Islet of Langerhans (tissue), 1 donor: Measurements from ENCODE around the gene ARHGAP26.

Experiments
- FAIRE-seq: peaks from one replicate; lab custom pipeline; 2011; peaks lifted over from hg19 to GRCh38; lab: Jason Lieb, UNC

The ARHGAP26 gene

DNA sequence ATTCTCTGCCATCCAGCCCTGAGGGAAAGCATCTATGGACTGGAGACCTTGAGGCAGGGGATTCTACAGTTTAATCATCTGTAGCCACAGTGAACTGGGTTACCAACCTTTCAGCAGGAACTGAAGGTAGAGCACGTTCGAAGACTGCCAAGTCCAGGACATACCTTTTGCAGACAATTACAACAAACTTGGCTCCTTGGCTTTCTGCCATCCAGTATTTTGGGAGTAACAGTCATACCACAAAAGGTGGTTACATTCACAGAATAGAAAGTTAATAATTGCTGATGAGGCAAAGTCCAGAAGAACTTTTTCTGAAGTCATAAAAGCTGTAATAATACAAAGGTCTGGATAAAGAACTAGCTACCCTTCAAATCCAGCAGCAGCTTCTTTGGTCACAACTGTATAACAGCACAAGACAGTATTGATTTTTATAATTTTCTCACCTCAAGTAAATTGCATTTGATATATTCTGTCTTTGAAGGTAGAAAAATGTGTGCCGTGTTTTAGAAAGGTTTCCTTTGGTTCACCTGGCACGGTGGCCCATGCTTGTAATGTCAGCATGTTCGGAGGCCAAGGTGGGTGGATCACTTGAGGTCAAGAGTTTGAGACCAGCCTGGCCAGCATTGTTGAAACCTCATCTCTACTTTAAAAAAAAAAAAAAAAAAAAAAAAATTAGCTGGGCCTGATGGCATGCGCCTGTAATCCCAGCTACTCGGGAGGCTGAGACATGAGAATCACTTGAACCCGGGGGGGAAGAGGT is 396.7 kb downstream of the ARHGAP26 start:
- no peak for FAIRE-seq

DNA sequence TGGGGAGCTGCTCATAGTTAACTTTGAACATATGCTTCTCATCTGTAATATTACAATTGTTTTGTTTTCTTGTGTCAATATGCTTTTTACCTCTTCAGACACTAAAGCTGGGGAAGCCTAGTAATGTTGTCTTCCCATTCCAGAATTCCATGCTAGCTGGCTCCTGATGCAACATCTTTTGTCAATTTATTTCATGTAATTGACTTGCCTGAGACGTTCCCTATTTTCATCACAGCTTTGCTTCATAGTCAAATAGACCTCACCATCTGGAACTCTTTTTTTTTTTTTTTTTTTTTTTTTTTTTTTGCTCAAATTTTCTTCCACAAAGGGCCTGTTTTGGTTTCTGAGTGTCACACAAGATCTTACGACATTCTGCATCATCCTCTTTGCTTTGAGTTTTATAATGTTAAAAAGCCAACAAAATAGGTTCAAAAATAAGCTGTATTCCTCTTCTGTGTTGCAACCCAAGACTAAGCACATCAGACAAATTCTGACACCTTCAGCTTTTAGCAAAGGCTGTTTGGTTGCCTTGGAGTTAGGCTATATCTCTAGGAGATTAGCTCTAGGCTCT is 398.1 kb downstream of the ARHGAP26 start:
- FAIRE-seq = no peak

DNA sequence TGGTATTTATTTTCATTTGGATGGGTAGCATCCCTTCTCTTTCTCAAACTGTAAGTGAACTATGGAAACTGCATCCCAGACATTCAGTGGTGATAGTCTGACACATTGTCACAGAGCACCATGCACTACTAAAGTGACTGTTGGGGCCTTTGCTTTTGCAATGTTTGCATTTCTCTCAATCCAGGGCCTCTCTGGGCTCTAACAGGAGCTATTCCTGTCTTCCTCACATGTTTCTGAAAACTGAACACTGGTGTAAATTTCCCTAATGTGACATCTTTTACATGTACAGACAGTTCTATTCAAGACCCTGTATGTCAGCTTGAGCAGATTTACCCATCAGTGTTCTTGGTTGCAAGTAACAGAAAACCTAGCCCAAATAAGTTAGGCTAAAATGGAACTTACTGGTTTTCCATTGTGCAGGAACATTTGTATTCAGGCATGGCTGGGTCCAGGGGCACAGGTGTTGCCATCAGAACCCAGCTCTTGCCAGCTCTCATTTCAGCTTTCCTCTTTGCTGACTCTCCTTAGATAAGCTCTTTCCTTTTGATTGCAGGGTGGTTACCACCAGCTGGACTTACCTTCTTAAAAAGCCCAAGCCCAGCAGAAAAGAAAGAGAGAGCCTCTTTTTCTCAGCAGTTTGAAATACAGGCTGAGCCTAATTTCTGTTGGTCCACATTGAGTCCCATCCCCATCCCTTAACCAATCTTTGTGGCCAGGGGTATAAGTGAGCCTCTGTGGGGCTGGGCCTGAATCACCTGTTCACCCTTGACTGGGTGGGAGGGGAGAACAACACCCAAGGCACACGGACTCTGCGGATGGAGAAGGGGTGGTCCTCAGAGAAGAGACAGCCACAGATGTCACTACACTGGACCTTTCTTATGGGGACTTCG is 399.0 kb downstream of the ARHGAP26 start:
- no peak for FAIRE-seq

DNA sequence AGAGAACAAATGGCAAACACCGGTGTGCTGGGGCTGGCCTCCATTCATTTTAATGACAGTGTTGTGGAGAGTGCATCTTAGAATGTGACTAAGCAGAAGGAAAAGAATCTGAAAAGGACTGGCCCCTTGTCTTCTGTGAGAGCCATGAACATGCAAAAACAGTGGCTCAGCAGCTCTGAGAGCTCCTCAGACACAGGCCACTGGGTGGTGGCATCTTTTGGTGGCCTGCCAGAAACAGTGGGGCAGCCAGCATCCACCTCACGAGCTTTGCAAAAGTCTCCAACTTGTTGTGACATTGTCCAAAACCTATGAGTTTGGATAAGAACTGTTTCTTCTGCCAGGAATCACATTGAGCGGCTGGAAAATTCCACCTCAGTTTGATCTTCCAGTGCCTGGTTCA is 399.9 kb downstream of the ARHGAP26 start:
- FAIRE-seq = no peak

DNA sequence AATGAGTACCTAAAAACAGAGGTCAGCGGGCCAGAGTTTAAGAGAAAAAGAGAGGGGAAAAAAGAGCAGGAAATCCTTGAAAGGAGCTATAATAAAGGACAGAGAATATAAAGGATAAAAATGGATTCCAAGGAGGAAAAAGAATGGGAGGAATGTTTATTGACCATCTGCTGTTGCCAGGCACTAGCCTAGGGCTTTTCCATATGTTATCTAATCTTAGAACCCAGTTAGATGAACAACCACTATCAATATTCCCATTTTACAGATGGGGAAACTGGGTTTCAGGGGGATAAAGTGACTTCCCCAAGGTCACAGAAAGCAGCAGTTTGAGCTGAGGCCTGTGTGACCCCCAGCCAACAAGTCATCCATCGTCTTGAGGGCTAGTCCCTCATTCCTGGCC is 400.8 kb downstream of the ARHGAP26 start:
- FAIRE-seq = no peak

DNA sequence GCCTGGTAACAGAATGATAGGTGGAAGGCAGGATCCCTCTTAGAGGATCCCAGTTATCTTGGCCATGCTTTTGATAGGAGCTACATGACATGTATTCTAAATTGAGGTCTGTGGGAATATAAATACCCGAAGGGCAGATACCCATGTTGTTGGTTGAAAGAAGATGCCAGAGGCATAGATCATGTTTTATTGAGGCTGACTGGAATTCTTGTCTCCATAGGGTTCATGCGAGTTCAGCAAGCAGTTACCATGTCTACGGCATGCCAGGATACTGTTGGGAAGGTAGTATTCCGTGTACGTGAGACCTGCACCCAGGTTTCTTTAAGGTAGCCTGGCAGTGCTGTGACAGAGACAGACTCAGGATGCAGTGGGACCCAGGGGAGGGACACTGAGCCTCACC is 402.6 kb downstream of the ARHGAP26 start:
- no peak for FAIRE-seq

DNA sequence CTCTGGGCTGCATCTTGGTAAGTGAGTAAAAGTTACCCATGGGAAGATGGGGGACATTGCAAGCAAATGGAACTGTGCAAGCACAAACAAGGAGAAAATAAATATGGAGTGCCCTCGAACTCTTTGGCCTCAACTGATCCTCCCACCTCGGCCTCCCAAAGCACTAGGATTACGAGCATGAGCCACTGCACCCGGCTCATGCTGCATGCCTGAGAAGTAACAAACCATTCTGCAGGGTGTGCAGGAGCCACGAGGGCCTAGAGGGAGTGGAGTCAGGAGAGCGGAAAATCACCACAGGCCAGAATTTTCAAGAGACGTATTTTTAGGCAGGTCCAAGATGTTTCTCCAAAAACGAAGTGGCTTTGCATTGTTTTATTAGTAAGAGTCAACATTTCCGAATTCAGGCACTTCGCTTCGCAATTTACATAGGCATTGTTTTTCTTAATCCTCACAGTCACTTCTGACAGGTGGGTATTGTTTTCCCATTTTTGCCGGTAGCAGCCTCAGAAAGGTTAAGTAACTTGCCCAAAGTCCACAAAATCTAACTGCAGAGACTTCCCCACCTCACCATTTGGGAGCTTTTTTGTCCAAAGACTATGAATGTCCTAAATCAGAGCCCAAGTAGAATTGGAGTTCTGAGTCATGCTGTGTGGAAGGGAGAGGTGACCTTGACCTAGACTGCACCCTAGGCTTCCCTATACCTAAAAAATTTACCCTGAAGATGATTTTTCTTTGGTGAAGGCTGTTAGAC is 403.1 kb downstream of the ARHGAP26 start:
- FAIRE-seq = no peak

DNA sequence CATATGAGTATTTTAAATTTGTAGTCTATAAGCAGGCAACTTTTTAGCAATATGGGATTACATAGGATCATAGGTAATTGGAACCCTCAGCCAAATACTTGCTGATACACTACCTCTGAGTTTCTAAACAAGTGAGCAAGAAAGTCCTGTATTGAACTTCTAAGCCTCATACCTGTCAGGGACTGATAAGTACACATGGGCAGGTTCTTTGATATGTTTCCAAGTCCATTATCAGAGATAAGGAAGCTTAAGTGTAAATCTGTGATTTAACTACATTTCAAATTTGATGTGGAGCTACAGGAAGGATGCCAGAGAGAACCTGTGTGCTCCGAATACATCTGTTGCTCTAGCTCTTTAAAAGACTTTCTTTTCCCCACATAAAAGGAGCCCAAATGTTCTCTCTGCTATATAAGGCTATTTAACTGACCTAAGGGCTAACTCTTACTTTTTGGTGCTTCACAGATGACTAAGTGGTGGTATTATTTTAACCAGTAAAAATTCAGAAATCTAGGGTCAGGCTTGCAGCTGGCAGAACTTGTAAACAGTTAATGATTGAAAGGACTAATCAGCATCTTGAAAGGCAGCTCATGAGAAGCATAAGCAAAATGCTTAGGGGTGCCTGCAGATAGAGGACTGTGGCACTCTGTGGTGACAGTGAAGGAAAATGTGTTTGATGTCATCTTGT is 404.7 kb downstream of the ARHGAP26 start:
- FAIRE-seq = no peak

DNA sequence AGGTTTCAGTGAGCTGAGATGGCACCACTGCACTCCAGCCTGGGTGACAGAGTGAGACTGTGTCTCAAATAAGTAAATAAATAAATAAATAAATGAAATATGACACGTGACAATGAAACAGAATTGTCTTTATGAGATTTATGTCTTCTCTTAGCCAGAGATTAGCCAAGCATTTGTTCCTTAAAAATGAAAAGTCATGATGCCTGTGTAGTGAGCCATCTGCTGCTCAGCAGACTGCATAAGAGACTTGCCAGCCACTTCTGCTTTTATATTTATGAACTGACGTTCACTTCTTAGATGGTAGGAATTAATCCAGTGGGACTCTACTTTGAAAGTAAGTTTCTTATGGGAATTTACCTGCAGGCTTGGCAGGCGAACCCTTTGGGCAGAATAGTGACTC is 405.9 kb downstream of the ARHGAP26 start:
- FAIRE-seq = no peak

DNA sequence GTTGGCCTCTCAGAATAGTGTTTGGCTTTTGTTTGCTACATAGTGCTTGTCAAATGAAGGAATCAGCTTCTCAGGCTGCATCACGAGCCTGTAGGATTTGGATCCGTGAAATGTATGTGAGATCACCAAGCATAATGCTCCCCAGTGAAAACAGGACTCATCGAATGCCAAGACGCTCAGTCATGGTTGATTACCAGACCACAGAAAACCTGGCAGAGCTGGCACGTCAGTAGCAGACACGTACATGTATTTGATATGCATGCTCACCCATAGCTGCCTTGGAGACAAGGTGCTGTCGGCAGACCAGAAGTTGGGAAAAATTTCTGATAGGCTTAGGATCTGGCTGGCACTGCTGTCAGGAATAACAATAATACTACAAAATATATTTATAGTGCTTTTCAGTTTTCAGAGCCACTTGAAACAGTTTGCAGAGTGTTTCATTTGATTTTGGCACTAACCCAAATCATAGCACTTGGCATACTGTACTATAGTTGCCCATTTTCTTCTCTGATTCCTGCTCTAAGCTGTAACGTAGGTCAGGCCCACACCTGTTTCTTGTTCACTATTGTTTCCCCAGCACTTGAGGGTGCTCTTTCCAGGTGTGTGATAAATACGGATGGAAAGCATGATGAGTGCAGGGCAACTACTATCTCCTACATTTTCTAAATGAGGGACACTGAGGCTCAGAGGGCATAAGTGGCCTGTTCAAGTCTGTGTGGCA is 407.2 kb downstream of the ARHGAP26 start:
- no peak for FAIRE-seq

DNA sequence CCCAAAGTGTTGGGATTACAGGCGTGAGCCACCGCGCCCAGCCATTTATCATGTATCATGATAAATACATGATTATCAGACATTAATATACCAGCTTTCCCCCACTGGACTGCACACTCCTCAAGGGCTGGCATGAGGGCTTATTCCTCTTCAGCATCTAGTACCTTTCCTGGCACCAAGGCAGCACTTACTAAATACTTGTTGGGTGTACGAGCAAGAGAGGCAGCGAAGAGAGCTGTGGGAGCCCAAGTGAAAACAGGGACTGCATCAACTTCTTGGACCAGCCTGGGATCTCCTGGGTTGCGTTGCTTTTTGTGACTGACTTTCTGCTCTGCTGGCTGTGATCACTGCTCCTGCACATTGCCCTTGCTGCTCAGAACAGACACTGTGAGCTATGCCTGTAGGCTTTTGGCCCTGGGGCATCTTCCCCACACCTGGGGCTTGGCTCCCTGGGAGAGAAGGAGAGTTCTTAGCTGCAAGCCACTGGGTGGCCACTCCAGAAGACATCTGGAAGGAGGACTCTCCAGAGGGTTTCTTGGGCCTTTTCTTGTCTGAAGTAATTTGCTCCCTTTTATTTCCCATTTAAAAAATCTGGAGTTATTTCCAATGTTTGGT is 409.1 kb downstream of the ARHGAP26 start:
- no peak for FAIRE-seq

DNA sequence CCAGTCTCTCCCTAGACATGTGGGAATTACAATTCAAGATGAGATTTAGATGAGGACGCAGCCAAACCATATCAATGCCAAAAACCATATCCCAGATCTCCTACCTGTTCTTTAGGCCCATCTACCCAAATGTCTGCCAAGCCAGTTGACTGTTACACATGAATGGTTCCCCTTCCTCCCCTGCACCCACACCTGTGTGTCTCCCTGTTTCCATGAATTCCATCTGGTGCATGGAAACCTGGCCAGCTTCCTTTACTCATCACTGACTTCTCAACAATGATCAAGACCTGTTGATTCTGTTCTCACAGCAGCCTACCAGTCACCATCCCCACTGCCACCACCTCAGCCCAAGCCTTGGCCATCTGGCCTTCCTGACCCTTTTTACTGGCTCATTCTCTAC is 410.6 kb downstream of the ARHGAP26 start:
- FAIRE-seq = no peak

DNA sequence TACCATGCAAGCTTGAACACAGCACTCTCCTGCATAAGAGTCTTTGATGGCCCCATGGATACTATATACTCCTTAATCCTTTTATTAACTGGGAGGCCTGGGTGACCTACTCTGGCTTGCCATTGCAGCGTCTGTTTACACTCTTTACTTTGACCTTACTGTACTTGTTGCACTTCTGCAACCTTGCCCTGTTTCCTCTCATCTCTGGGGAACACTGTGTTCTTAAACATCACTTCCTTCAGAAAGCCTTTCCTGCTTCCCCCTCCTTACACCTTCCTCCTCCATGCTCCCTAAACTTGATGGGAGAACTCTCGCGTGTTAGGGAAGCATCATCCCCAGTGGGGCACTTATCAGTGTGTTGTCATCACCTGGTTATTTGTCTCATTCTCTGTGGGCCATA is 411.0 kb downstream of the ARHGAP26 start:
- FAIRE-seq = no peak

DNA sequence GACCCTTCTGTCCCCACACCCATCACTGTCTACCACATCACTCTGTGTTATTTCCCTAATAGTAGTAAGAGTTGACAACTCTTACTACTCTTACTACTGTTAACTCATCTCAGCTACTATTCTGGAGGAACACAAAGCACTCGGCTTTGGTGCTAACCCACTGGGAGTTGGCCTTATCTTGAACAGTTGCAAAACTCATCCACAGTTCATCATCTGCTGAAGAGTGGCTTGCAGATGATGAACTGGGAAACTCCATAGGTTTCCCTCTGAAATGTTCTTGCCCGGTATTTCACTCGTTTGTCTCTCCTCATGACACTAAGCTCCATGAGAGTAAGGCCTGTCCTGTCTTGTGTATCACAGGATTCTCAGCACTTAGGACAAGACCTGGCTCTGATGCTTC is 411.9 kb downstream of the ARHGAP26 start:
- no peak for FAIRE-seq

DNA sequence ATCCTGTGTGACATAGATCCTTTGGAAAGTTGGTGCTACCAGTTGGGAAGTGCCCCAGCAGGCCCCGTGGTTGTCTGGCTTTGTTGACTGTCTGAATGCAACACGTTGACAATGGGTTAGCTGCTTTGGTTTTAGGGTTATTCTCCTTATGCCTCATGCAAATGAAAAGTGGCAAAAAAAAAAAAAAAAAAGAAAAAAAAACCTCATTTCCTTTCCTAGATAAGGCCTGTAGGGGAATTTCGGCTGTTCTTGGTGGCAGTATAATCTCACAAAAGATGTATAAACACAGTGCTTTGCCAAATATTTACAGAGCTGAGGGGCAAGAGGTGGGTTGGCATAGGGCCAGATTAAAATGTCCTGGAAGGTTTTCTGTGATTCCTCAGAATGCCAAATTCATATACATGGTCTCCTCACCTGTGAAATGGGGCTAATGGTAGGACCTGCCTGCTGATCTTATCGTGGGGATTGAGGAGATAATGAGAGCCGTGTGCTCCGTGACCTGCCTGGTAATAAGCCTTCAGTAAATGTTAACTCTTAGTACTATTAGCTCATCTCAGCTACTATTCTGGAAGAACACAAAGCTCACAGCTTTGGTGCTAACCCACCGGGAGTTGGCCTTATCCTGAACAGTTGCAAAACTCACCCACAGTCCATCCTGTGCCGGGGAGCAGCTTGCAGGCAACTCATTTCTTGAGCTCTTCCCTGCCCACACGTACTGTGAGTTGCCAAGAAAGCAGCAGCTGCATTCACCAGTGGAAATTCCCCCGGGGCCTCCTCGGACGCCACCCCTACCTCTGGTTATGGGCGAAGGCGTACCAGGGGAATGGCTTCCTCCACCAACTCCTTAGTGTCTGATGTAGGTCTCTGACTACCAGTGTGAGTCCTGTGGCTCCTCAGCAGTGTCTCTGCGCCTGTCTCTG is 413.0 kb downstream of the ARHGAP26 start:
- FAIRE-seq = no peak

DNA sequence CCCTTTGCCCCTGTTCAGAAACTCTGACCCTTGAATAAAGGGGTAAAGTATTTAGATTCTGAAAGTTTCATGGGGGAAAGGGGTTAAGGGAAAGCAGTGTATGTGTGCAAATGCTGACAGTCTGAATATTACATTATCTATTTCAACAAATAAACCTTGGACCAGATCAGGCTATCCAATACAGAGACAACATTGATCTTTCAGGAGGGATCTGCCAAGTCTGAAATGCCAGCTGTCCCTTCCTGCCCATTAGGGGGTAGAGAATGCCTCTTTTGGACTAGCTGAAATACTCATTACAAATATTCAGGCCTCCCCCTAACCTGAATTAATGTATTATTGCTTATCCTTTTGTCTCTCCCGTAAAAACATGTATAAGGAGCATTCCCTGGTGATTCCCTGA is 413.8 kb downstream of the ARHGAP26 start:
- FAIRE-seq = no peak

DNA sequence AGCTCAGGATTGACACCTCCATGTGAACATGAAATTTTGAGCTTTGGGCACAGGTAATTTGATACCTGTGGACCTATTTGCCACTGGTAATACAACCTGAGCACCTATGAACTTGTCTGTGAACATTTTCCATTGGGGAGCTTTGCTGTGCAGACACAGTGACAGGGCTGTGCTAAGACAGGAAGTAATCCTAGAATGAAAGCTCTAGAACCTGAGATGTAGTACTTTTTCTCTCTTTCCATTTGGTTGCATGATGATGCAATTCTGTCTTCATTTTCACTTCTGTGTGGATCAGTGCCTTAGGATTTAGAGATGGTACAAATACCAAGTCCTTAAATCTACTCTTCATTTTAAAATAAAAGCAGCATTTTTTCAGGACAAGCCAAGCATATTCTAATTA is 416.4 kb downstream of the ARHGAP26 start:
- FAIRE-seq = no peak

DNA sequence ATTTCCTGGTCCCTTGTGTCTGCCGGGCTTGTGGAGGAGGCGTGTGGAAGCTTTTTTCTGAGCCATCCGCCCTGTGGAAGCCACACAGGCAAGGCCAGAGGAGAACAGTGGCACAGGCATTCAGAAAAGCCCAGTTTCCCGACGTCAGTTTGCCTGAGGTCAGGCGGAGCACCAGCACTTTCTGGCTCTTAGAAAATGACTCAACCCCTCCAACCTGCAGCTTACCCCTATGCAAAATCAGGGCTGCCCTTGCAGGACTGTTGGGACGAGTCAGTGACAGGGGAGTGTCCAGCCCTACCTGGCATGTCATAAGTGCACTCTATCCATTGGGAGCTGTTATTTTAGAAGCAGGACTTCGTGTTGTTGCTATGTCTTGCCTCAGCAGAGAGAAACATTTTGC is 417.3 kb downstream of the ARHGAP26 start:
- FAIRE-seq = no peak

DNA sequence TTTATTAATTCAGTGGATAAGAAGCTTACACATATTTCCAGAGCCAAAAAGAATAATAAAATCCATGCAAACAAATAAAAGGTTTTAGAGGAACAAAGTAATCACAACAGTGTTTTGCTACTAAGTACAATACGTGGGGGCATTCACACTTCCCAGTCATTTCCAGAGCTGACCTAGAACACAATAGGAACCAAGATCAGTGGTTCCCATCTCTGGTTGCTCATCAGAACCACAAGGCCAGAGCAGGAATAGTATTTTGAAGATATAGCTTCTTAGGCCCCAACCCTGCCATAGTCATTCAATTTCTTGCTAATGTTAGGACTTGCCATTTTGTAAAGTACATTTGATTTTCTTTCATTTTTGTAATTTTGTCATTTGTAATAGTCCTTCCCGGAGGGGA is 417.9 kb downstream of the ARHGAP26 start:
- no peak for FAIRE-seq

DNA sequence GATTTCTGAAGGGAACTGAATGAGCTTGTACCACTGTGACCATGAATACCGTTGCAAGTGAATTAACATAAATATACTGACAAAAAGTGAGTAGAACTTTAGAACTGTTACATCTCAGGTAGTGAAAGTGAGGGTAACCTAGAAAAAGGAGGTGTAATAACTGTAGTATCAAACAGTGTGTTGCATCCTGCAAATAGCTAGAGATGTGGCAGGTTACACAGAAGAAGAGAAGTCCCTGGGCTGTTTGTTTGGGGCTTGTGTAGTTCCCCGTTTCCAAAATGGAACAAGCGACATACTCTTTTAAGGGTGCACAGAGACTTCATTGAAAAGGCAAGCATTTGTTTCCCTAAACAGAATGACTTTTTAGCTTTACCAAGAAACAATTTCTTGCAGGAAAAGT is 418.5 kb downstream of the ARHGAP26 start:
- FAIRE-seq = no peak
